Right renal cortex interstitium (tissue), 3 donors: Measurements from ENCODE around the gene KCNK17. TPM values are rescaled to one million over a fixed set of nuclear protein-coding genes. Genes with fewer than 3 reads are reported as not detected.
A peak's percentile ranks its signal among the peaks of the same experiment; 100 is the strongest.
"Not testable (repeated sequence)": the region's sequence is repeated elsewhere in the genome, so short reads cannot be mapped to it uniquely, and the experiment has no call there.

Experiments used
- DNase-seq, 3 donors: peaks; one replicate each; pipeline ENCODE4 v3.0.0-alpha.2; 2013; ENCODE audit warnings: low read depth in 3 of 3, low spot score in 2 of 3
- polyA plus RNA-seq, 3 donors: library from polyadenylated mRNA; unstranded; fragments of 120-200 nt; gene quantifications; one replicate each; pipeline ENCODE4 v1.2.1, GENCODE V29; 2013; ENCODE audit not compliant: insufficient read length in 3 of 3

The KCNK17 gene
- polyA plus RNA-seq, 3 donors: 0.12 to 0.14 (median 0.12) TPM

DNA sequence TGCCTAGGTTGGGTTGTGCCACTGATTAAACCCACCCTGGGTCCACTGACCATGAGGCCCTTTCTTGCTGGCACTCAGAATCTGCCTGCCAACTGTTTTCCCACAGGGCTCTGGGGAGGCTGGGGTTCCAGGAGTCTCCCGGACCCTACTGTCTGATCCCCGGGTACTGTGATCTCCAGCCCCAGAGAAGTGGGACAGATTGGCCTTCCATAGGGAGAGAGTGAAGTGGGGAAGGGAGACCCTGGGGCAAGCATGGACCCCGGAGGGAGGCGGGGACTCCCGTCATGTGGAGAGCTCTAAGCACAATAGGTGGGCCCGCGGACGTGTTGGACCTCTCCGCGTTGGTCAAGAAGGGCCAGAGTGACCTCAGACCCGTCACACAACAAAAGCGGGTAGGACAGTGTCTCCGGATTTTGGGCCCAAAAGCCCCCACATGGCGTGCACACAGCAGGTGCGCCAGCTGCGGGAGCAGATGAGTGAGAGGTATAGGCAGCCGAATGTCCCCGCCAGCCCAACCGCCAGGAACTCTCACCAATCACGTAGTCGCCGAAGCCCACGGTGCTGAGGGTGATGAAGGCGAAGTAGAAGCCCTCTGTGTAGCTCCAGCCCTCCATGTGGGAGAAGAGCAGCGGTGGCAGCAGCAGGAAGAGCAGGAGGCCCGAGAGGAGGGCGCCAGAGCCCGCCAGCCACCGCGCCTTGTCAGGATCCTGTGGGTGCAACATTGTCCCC, 10.6 kb downstream of the KCNK17 start:
- no peak for DNase-seq

DNA sequence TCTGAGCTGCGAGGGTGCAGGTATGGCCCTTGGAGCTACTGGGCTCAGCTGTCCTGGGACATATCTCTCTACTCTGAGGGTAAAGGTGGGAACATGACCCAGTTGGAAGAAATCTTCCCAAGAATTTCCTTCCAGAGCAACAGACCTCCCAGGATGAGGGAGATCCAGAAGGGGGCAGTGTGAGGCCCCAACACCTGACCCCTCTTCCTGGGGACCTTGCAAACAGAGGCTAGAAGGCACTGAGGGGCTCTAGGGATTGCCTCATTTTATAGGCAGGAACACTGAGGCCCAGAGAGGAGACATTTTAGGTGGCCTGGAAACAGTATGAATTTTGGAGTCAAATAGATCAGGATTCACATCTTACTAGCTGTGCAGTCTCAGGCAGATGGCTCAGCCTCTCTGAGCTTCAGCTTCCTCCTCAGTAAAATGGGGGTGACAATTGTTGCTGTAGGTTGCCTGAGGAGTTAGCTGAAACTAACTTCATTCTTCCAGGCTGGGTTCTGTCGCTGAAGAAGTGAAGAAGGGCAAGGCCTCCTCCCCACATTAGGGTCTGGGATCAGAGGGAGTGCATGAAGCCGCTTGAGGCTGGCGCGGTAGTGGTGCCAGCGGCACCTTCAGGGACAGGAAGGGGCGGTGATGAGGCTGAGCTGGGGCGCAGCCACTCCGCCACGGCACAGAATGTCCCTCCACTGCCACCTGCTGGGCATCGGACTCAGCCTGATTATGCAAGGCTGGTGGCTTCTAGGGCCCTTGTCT, 11.4 kb downstream of the KCNK17 start:
- DNase-seq: peak in 2 of 3 donors; percentile 54 to 58

GRCh38 chr6:39302011-39302410, 12.2 kb downstream of the KCNK17 start:
- DNase-seq: no peak

- DNase-seq: no peak
Measured at GRCh38 chr6:39301606-39302005, 12.6 kb downstream of the KCNK17 start.

- DNase-seq: no peak
Measured at GRCh38 chr6:39300739-39301138, 13.5 kb downstream of the KCNK17 start.

DNA sequence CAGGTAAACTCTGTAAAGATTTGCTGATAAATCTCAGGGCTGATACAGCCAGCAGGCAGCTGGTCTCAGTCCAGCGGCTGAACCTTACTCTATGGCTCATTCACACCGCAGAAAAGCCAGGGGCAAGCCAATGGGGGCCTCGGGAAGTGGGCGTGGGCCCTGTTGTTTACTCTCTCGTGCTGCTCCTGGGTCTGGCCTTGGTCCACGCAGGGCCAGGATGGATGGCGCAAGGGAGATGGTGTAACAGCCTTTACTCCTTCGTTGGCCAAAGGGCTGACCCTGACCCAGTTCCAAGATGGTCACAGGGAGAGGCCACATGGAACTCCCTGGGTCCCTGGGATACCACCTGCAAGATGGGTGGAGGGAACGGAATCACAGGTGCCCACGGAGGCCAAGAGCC, 16.2 kb downstream of the KCNK17 start:
- no peak for DNase-seq

DNA sequence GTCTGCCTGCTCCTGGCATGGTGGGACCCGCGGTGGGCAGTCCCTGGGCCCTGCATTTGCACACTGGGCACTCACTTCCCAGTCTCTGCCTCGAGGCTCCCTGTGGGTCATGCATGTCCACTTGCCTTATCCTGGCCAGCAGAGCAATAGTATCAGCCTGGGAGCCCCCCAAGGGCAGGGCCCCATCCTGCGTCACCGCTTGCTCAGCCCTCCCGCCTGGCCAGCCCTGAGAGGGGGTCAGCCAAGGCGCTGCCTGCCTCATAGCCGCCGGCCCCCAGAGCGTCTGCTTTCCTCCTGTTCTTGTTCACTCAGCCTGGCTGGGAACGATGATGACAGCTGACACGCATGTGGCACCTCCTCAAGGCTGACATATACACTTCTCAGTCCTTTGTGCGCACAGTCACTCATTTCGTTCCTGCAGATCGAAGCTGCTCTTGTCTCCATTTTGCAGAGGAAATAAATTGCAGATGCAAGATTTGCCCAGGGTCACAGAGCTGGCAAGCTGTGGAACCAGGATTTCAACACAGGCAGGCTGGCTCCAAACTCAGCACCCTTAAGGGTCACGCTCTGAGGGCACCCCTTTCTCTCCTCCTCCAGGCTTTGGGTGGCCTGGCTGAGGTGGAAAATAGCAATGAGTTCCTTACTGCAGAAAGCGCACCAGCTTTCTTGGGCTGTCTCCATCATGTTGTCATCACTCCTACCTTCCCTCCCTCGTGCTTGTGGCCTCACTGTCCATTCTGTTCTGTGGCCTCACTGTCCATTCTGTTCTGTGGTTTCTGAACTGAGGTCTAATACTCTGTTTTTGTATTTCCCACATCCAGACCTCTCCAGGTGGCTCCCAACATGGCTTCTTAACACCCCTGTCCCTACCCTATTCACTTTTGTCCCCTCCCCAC, 17.2 kb downstream of the KCNK17 start:
- DNase-seq: no peak

GRCh38 chr6:39295611-39296011, 18.6 kb downstream of the KCNK17 start:
- DNase-seq: no peak

GRCh38 chr6:39294899-39295298, 19.3 kb downstream of the KCNK17 start:
- DNase-seq: no peak

- DNase-seq: no peak
Measured at GRCh38 chr6:39294133-39294532, 20.1 kb downstream of the KCNK17 start.

DNA sequence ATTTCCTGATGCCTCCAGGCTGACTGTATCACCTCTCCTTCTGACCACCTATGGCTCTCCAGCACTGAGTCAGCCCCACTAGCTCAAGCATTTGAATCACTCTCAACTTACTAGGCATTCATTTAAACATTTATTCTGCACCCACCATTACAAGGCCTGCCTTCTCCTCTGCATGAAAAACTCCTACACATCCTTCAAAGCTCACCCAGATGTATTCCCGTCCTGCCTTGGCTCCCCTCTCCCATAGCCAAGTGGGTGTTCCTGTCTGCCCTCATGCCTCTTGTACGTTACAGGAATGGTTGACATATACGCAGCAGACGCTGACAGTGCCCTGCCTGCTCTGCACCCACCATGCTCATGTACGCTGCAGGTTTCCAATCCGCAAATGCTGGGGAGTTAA, 21.6 kb downstream of the KCNK17 start:
- DNase-seq: no peak

DNA sequence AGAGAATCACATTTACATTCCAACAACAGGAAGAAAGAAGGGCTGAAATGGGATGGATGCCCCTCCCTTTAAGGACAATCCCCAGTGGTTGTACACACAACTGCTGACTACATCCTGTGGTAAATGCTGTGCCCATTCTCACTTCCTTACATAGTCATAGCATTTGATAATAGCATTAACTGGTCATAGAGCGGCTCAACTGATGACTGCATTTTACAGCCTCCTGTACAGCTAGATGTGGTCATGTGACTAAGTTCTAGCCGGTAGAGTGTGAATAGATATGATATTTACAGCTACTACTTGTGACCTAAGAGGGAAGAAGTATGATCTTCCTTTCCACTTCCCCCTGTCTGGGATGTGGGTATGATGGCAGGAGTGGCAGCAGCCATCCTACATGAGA, 24.7 kb downstream of the KCNK17 start:
- DNase-seq: no peak

DNA sequence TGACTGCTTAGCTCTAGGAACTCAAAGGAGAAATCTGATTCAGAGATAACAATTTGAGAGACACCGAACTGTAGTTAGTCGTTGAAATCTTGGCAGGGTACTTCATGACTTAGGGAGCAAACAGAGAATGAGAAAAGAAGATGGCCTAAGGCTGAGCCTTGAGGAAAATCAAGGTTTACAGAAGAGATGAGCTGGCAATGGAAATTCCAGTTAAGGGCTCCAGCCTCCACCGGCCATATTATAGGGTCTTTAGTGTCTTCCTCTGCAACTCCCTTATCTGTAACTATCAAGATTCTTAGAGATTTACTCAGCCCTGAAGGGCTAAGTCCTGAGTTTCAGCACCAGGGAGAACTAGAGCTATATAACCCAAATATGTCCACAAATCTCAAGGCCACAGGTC, 26.6 kb downstream of the KCNK17 start:
- DNase-seq: no peak

- DNase-seq: not testable (repeated sequence)
Measured at GRCh38 chr6:39286596-39286995, 27.6 kb downstream of the KCNK17 start.

DNA sequence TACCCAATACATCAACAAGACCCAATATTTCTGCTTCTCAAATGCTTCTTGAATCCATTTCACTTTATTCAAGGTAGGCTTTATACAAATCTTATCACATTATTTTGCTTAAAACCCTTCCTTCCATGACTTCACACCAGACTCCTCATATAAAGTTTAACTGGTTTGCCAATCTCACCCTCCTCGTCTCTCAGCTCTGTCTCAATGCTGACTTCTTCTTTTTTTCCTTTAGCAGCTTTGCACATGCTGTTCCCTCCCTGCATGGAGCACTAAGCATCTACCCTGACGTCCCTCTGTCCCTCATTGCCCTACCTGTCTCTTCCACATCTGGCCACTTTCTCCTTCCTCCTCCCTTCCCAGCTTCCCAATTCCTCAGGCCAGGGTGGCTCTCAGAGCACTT, 31.4 kb downstream of the KCNK17 start:
- DNase-seq: no peak

DNA sequence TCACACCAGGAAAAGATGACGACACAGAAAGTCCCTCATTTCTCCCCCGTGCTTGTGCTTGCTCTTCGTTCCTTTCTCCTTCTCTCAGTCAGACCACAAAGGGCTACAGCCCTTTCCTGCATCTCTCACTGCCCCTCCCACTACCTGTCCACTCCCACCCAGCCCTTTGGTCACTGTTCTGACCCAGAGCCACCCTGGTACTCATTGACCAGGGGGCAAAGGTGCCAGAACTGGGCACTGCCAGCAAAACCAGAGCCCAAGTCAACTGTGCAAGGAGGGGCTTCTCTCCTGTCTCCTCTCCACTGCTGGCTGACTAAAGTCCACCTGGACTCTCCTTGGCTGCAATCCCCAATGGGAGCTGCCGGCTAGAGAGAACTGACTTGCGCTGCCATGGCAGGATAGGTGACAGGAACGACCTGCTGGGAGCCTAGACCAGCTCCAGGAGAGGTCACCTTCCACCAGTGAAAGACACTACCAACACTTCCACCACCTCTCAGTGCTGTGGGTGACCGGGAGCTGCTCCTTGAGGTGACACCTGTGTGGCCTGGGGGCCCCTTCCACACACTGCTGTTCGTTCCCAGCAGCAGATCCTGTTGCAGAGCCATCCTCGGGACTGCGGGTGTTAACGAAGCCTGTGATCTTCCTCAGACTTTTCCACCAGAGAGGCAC, 32.8 kb downstream of the KCNK17 start:
- DNase-seq: no peak

DNA sequence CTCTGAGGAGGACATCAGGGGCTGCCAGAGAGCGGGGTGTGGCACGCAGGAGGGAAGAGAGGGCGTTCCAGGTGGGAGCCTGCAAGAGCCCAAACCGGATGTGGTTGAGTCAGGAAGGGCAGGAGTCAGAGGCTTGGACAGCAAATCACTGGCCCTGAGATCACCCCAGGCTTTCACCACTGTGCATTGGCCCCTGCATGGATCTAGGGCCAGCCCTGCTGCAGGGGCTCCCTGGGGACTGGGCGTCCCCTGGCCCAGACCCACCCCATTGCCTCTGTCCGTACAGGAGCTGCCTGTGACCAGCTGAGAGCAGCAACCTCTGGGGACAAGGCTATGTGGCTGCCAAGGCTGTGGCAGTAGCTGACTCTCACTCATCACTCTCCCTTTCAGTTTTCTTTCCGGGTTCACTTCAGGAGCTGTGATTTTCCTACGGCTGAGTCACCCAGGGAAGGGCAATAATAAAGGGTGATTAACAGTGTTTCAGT, 33.9 kb downstream of the KCNK17 start:
- no peak for DNase-seq

DNA sequence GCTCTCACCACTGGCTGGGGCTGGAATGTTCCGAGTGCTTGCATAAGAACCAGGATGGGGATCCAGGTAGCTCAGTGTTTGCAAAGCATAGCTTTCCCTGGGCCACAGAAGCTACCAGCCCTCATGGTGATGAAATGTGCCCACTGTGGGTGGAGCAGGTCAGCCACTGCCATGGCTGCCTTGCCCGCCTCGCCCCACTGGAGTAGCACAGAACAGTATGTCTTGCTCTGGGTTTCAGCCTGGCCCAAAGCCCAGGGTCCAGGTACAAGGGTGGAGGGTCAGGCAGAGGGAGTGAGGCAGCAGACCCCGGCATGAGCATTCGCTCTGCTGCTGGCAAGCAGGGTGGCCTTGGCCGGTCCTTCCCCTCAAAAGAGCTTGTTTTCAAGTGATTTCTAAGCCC, 34.7 kb downstream of the KCNK17 start:
- DNase-seq: no peak

DNA sequence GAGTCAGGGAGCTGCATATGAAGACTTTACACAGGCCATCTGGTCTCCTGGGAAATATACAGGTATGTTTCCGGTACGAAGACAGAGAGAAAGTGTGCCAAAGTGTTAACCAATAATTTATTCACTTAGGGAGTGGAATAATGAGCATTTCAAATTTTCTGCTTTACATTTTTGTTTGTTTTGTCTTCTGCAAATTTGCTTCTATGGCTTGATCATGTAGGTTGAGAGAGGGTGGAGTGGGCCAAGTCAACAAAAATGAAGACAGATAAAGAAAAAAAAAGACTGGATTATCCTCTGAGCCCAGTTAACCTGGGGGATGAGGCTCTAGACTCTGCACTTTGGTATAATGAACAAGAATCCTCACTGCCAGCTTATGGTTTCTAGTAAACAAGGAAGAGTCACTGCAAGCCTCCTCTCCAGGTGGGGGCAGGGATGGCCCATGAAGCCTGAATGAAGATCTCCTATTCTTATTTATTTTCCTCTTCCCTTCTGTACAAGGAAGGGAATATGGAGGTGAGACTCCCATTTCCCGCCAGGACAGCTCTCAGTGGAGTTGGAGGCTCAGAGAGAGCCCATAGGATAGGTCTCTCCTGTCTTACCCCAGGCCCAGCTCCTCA, 37.7 kb downstream of the KCNK17 start:
- no peak for DNase-seq

DNA sequence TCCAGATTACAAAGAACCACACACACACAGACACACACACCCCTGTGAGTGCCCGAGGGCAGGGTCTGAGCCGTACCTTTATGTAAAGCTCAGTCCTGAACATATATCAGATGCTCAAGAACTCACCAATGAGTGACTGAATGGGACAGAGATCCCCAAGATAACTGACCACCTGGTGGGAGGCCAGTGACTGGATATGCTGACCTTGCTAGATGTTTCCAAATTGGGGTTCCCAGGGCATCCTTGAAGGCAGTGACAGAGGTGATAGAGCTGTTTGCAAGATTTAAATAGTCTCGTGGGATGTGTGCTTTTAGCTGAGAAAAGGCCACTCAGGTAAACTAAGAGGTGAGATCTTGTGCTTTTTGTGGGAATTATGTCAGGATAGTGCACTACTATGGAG, 39.3 kb downstream of the KCNK17 start:
- no peak for DNase-seq
